ENCODE results near the gene NSF.

- TF ChIP-seq POLR2A (IDR thresholded peaks at IDR 0.05) (no peak), EP300 (IDR thresholded peaks at IDR 0.05) (no peak), CTCF (IDR thresholded peaks at IDR 0.05) (no peak), POLR2AphosphoS5 (IDR thresholded peaks at IDR 0.05) (no peak)
These were observed 199.7 kb downstream of the NSF start for GRCh38 chr17:46790216-46790615.

All from gastroesophageal sphincter (tissue), 3 donors.